ENCODE measurements around the gene SUPT3H. TPM values are rescaled to one million over a fixed set of nuclear protein-coding genes. Genes with fewer than 3 reads are reported as not detected.

Gene SUPT3H
- total RNA-seq, 1 donor = 22.4 TPM

DNA sequence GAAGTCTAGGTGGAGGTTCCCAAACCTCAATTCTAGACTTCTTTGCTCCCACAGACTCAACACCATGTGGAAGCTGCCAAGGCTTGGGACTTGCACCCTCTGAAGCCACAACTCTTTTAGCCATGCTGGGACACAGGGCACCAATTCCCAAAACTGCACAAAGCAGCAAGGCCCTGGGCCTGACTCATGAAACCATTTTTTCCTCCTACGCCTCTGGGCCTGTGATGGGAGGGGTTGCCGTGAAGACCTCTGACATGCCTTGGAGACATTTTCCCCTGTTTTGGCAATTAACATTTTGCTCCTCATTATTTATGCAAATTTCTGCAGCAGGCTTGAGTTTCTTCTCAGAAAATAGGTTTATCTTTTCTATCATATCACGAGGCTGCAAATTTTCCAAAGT, 405.0 kb downstream of the SUPT3H start:
- DNase-seq (ENCODE audit: low read depth in 2 of 3, low spot score in 2 of 3) = no peak

- no peak for DNase-seq (ENCODE audit: low read depth in 2 of 3, low spot score in 2 of 3)
Measured at GRCh38 chr6:44969446-44970185, 408.1 kb downstream of the SUPT3H start.

DNA sequence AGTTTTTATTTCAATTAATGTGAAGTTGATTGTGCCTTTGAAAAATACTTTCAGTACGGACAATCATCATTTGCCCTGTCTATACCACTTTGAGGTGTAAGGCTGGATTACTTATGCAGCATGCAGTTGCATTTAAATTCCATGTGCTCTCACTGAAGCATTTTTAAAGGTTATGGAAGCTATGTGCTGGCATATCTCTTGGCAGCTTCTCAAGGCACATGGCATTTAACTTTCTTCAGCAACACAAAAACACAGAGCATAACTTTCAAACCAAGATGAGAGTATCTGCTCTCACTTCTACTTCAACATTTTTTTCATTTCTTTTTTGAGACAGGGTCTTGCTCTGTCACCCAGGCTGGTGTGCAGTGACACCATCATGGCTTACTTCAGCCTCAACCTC, 410.3 kb downstream of the SUPT3H start:
- DNase-seq (ENCODE audit: low read depth in 2 of 3, low spot score in 2 of 3) = no peak

GRCh38 chr6:44966449-44967092, 411.2 kb downstream of the SUPT3H start:
- DNase-seq (ENCODE audit: low read depth in 2 of 3, low spot score in 2 of 3) = peak in 2 of 3 donors; percentile 40 to 45

- DNase-seq (ENCODE audit: low read depth in 2 of 3, low spot score in 2 of 3) = no peak
Measured at GRCh38 chr6:44965708-44966107, 412.0 kb downstream of the SUPT3H start.

DNA sequence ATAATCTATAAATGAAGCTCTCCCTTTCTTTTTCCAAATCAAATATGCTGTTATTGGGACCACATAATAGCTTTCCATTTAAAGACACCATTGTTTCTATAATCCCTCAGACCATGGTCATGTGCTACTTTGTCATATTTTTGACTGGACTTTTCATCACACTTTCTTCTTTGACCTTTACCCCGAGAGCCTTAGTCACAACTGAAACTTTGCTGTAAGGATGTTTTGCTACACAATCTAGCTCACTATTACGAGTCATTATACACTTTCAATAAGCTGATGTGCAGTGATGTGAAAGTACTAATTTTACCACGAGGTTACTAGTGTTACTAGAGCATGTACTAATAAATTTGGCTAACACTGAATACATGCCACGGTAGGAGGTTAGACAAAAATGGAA, 416.8 kb downstream of the SUPT3H start:
- DNase-seq (ENCODE audit: low read depth in 2 of 3, low spot score in 2 of 3) = no peak

- no peak for DNase-seq (ENCODE audit: low read depth in 2 of 3, low spot score in 2 of 3)
Measured at GRCh38 chr6:44959651-44960050, 418.1 kb downstream of the SUPT3H start.

GRCh38 chr6:44957156-44957555, 420.6 kb downstream of the SUPT3H start:
- no peak for DNase-seq (ENCODE audit: low read depth in 2 of 3, low spot score in 2 of 3)

- DNase-seq (ENCODE audit: low read depth in 2 of 3, low spot score in 2 of 3) = peak in 1 of 3 donors; percentile 61
Measured at GRCh38 chr6:44956396-44956795, 421.3 kb downstream of the SUPT3H start.

GRCh38 chr6:44955145-44955544, 422.6 kb downstream of the SUPT3H start:
- DNase-seq (ENCODE audit: low read depth in 2 of 3, low spot score in 2 of 3) = no peak

GRCh38 chr6:44954281-44954680, 423.5 kb downstream of the SUPT3H start:
- no peak for DNase-seq (ENCODE audit: low read depth in 2 of 3, low spot score in 2 of 3)

- DNase-seq (ENCODE audit: low read depth in 2 of 3, low spot score in 2 of 3) = no peak
Measured at GRCh38 chr6:44951253-44951747, 426.4 kb downstream of the SUPT3H start.

GRCh38 chr6:44949596-44950201, 428.0 kb downstream of the SUPT3H start:
- DNase-seq (ENCODE audit: low read depth in 2 of 3, low spot score in 2 of 3) = peak in 1 of 3 donors; percentile 25

GRCh38 chr6:44943541-44943940, 434.2 kb downstream of the SUPT3H start:
- no peak for DNase-seq (ENCODE audit: low read depth in 2 of 3, low spot score in 2 of 3)

- no peak for DNase-seq (ENCODE audit: low read depth in 2 of 3, low spot score in 2 of 3)
Measured at GRCh38 chr6:44942798-44943197, 434.9 kb downstream of the SUPT3H start.

DNA sequence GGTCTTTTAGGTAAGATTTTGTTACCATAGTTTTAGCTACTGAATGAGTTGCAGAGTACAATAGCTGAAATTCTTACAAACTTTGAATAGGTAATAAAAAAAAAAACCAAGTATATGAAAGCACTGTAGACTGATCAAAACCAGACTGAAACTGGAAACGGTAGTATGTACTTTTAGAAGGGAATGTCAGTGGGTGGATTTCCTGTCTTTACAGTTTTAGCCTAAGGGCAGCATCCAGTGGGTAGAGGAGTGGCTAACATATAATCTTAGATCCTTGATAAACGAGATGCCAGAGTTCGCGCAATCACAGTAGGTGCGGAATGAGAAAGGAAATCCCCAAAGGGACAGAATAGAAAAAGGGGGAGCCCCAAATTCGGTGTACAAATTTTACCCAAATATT, 435.5 kb downstream of the SUPT3H start:
- DNase-seq (ENCODE audit: low read depth in 2 of 3, low spot score in 2 of 3) = no peak

DNA sequence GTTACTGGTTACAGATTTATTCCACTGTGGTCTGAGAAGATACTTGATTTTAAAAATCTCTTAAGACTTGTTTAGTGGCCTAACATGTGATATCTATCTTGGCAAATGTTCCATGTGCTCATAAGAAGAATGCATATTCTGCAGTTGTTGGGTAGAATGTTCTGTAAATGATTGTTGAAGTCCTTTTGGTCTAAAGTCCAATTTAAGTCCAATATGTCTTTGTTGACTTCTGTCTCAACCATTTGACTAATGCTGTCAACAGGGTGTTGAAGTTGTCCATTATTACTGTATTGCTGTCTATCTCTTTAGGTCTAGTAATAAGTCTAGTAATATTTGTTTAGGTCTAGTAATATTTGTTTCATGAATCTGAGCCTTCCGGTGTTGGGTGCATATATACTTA, 437.4 kb downstream of the SUPT3H start:
- DNase-seq (ENCODE audit: low read depth in 2 of 3, low spot score in 2 of 3) = no peak

DNA sequence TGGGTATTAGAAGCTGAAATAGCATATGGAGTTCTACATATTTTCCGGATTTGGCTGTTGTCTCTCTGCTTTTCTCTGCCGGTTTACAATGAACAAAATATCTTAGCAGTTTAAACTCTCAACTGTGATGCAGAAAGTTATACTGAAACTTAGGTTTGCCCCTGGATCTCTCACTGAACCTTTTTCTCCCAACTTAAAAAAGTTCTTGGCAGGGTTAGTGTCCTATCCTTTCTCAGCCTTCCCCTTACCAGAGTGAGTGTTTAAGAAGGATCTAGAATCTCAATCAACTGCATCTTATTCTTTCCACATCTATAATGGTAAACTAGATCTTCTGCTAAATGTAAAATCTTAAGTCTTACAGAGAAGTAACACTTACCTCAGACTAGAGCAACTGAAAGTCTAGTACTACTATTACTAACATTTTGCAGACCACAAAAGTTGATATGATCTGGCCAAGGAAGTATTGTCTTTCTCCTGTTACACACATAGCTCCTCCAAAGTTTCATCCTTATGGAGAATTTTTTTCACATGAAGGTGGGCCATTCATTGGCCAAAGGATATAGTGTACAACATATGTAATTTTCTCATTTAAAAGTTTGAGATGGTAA, 441.9 kb downstream of the SUPT3H start:
- DNase-seq (ENCODE audit: low read depth in 2 of 3, low spot score in 2 of 3) = no peak

- DNase-seq (ENCODE audit: low read depth in 2 of 3, low spot score in 2 of 3) = peak in 2 of 3 donors; percentile 29 to 35
Measured at GRCh38 chr6:44933108-44933507, 444.6 kb downstream of the SUPT3H start.

- peak in 2 of 3 donors; percentile 29 to 34 for DNase-seq (ENCODE audit: low read depth in 2 of 3, low spot score in 2 of 3)
Measured at GRCh38 chr6:44932651-44933091, 445.1 kb downstream of the SUPT3H start.

DNA sequence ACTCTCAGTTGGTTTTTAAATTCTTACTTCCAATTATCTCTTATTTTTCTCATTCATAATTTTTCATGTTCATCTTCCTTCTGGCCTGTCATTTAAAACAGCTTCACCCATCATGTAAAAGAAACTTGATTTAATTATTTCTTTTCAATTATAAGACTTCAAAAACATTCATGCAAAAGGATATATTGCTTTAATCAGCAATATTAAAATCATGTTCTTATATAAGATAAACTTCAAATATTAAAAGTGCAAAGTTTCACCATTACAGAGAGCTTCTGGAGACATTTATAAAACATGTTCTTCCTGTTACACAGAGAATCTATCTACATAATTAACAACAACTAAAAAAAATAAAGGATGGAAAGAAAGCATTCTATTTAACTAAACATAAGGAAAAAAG, 446.3 kb downstream of the SUPT3H start:
- no peak for DNase-seq (ENCODE audit: low read depth in 2 of 3, low spot score in 2 of 3)
